NCI-H1105 treated with DMSO at 0.1 percent for 48 hours (cell line): ENCODE measurements around the gene NOS3.

Experiments used
- DNase-seq: peaks from one replicate; lab custom pipeline; 2025; lab: John Stamatoyannopoulos, UW

Gene NOS3

DNA sequence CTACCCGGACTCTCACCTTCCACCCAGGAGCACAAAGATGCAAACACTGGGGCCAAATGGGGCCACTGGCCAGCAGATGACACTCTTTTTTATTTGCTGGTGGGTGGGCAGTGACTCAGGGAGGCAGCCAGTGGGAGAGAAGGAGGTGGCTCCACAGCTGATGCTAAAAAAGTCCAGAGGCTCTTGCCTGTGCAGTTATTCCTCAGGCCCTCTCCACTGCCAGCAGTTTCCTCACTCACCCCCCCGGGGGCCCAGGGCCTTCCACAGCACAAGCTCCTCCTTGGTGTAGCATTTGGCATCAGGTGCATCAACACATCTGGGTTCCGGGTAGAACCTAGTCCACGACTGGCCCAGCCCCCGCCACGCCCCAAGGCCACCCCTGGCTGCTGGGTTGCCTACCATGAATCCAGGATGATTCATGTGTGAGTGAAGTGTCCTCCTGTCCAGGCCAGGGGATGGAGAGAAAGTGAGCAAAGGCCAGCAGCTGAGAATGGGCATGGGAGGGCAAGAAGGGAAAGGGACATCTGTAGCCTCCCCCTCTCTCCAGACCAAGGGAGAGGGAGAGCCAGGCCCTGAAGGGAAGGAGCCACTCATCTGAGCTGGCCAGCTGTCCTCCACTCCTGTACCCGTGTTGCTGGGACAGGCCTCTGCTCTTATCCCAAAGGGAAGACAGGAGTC lies 11.0 kb upstream of the NOS3 start:
- DNase-seq, result no peak

DNA sequence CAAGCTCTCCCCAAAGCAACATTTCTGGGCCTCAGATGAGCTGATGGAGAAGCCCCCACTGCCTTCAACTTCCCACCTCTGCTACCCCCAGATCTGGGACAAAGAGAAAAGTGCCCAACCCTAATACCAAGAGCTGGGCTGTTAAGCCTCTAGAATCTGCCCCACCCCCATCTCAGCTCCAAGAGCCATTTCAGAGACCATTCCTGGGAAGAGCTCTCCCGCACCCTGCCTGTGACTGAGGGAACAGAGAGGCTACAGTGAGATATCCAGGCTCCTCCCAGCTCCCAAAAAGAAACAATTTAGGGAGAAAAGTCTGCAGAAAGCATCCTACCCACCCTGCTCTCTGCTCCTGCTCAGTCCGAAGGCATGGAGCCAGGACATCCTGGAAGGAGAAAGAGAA lies 10.2 kb upstream of the NOS3 start:
- no peak for DNase-seq

GRCh38 chr7:150981644-150982043 lies 9.2 kb upstream of the NOS3 start:
- no peak for DNase-seq

DNA sequence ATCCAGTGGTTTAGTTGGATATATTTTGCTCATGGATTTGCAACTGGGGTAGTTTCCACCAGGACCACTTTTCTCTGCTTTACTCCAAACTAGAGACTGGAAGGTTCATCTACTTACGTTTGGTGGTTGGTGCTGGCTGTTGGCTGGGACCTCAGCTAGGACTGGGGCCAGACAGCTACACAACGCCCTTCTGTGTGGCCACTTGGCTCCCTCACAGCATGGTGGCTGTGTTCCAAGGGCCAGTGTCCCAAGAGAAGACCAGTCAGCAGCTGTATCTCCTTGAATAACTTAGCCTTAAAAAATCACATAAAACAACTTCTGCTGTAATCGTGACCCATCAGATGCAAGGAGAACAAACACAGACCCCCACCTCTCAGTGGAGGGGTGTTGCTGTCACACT lies 8.5 kb upstream of the NOS3 start:
- no peak for DNase-seq

- DNase-seq, result no peak
These were observed 6.9 kb upstream of the NOS3 start for GRCh38 chr7:150983893-150984368.

- peak; percentile 55 for DNase-seq
These were observed 4.7 kb upstream of the NOS3 start for GRCh38 chr7:150986099-150986512.

GRCh38 chr7:150986556-150986955 lies 4.3 kb upstream of the NOS3 start:
- DNase-seq, result no peak

DNA sequence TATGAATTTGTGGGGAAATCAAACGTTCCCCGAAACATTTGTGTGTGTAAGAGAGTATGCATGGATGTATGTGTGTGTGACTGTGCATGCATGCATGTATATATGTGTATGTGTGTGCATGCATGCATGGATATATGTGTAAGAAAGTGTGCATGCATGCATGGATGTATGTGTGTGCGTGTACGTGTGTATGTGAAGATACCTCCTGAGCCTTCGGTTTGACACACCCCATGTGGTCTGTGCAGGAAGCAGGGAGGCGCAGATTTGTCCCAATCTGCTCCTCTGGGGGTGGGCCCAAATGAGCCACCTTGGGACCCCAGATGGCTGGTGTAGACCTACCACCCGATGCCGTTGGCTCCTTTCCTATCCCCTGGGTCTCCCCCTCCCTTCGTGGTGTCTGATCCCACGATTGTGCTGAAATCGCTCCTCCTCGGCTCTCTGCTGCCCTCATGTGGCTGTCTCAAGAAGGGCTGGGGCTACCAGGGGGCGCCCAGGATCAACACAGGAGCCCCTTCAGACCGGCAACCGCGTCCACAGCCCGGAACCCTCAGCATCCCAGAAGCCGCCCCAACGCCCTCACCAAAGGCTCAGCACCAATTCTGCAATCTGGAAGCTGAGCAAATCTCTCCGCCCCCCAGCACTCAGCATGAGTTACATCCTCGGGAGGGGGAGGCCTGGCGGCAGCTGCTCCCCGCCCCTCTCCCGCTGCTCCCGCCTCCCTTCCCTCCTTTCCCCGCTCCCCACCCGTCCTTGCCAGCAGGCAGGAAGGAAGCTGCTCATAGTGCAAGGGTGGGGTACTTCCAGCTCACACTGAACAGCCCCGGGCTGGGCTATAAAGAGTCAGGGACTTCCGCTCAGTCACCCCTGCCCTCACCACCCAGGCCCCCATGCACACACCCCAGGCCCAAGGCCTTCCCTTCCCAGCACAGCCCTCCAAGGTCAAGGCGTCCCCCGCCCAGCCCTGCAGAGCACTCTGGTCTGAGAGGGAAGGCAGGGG lies 2.3 kb upstream of the NOS3 start:
- DNase-seq, result peak; percentile 62

DNA sequence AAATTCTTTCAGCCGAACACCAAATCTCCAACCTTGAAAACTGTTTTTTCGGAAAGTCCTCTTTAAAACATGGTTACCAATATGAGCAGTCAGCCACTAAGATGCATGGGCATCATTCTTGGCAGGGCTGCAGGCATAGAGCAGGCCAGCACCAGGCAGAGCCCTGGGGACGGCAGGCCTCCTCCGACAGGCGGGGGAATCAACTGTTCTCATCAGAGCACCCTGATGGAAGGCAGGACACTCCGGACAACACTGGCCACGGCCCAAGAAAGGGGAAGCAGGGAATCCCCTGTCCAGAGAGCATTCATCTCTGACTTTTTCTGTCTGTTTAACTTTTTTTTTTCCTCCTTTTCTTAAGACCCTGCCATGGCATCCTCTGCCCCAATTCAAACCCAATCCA lies 1.4 kb upstream of the NOS3 start:
- DNase-seq, result no peak

DNA sequence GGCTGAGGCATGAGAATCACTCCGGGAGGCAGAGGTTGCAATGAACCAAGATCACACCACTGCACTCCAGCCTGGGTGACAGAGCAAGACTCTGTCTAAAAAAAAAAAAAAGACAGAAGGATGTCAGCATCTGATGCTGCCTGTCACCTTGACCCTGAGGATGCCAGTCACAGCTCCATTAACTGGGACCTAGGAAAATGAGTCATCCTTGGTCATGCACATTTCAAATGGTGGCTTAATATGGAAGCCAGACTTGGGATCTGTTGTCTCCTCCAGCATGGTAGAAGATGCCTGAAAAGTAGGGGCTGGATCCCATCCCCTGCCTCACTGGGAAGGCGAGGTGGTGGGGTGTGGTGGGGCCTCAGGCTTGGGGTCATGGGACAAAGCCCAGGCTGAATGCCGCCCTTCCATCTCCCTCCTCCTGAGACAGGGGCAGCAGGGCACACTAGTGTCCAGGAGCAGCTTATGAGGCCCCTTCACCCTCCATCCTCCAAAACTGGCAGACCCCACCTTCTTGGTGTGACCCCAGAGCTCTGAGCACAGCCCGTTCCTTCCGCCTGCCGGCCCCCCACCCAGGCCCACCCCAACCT lies 1.3 kb downstream of the NOS3 start:
- DNase-seq, result no peak

- peak; percentile 9 for DNase-seq
These were observed 2.1 kb downstream of the NOS3 start for GRCh38 chr7:150992833-150993302.

DNA sequence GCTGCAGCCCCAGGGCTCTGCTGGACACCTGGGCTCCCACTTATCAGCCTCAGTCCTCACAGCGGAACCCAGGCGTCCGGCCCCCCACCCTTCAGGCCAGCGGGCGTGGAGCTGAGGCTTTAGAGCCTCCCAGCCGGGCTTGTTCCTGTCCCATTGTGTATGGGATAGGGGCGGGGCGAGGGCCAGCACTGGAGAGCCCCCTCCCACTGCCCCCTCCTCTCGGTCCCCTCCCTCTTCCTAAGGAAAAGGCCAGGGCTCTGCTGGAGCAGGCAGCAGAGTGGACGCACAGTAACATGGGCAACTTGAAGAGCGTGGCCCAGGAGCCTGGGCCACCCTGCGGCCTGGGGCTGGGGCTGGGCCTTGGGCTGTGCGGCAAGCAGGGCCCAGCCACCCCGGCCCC lies 2.7 kb downstream of the NOS3 start:
- DNase-seq, result no peak

GRCh38 chr7:150994141-150994837 lies 3.5 kb downstream of the NOS3 start:
- DNase-seq, result no peak

- no peak for DNase-seq
These were observed 4.2 kb downstream of the NOS3 start for GRCh38 chr7:150994838-150995510.

DNA sequence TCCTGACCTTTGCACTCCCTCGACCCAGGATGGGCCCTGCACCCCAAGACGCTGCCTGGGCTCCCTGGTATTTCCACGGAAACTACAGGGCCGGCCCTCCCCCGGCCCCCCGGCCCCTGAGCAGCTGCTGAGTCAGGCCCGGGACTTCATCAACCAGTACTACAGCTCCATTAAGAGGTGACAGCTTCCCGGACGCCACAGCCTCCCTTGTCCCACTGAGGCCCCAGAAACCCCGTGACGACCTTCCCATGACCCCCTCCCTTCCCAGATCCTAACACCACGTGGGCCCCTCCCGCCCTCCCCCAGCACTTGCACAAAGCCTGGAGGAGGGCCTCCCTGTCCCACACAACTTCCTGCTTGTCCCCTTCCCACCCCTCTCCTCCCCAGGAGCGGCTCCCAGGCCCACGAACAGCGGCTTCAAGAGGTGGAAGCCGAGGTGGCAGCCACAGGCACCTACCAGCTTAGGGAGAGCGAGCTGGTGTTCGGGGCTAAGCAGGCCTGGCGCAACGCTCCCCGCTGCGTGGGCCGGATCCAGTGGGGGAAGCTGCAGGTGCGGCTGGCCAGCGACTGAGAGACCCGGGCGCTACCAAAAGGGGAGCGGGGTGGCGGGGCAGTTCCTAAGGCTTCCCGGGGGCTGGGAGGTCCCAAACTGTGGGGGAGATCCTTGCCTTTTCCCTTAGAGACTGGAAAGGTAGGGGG lies 5.7 kb downstream of the NOS3 start:
- no peak for DNase-seq

- no peak for DNase-seq
These were observed 6.3 kb downstream of the NOS3 start for GRCh38 chr7:150997075-150997511.

DNA sequence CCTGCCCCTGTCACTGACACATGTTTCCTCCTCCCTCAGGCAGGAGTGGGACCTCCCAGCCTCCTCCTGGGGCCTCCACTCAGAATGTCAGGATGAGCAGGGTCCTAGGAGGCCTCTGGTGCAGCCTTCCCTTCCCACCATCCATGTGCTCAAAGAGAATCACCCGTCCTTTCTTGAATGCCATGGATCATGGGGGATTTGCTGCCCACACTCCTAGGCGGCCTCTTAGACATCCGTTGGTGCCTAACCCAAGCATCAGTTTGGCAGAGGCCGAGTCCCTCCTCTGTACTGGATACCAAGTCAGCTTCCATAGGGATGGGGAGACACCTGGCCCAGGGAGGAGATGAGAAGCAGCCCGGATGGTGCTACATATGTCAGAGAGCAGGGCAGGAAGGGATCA lies 7.0 kb downstream of the NOS3 start:
- no peak for DNase-seq

GRCh38 chr7:150998341-150998740 lies 7.5 kb downstream of the NOS3 start:
- no peak for DNase-seq

DNA sequence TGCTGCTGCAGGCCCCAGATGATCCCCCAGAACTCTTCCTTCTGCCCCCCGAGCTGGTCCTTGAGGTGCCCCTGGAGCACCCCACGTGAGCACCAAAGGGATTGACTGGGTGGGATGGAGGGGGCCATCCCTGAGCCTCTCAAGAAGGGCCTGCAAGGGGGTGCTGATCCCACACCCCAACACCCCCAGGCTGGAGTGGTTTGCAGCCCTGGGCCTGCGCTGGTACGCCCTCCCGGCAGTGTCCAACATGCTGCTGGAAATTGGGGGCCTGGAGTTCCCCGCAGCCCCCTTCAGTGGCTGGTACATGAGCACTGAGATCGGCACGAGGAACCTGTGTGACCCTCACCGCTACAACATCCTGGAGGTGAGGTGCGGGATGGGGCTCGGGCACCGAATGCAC lies 8.2 kb downstream of the NOS3 start:
- DNase-seq, result no peak

GRCh38 chr7:150999497-151000230 lies 8.8 kb downstream of the NOS3 start:
- DNase-seq, result no peak
